Activated CD8-positive, alpha-beta T cell treated with anti-CD3 and anti-CD28 coated beads, Interleukin-2, amount 10 ng/mL, durations not matched to agents 7 days and 5 days (primary cell): Measurements from ENCODE around the gene MAD1L1. TPM values are rescaled to one million over a fixed set of nuclear protein-coding genes. Genes with fewer than 3 reads are reported as not detected.

Source experiments
- ATAC-seq: fragments of 150-1000 bp; cut with Tn5 transposase; one replicate; pipeline ENCODE4 v1.10.0; 2021; ENCODE audit warnings: moderate library complexity
- CTCF ChIA-PET: fragments of 350-600 bp; sonication (Branson Sonifier 250); formaldehyde crosslinking; loops from one replicate; lab custom pipeline; 2021; ENCODE audit warnings: antibody characterized with exemption; lab: Charles Lee
- POLR2A ChIA-PET: fragments of 350-600 bp; sonication (Branson Sonifier 250); formaldehyde crosslinking; loops from one replicate; lab custom pipeline; 2021; ENCODE audit warnings: antibody characterized with exemption; lab: Charles Lee
- DNase-seq: peaks from one replicate; pipeline ENCODE4 v3.0.0-alpha.2; 2020
- H3K27ac Mint-ChIP-seq: one replicate; pipeline ENCODE4 v1.8.0; 2021; ENCODE audit warnings: mild to moderate bottlenecking, mixed read lengths
- H3K27me3 Mint-ChIP-seq: one replicate; pipeline ENCODE4 v1.8.0; 2021; ENCODE audit warnings: low read depth, mixed read lengths
- H3K36me3 Mint-ChIP-seq: one replicate; pipeline ENCODE4 v1.8.0; 2021; ENCODE audit warnings: low read depth, mixed read lengths
- H3K4me1 Mint-ChIP-seq: one replicate; pipeline ENCODE4 v1.8.0; 2021; ENCODE audit warnings: low read depth, mixed read lengths
- H3K4me3 Mint-ChIP-seq: one replicate; pipeline ENCODE4 v1.8.0; 2021; ENCODE audit warnings: mild to moderate bottlenecking, mixed read lengths
- H3K9me3 Mint-ChIP-seq: one replicate; pipeline ENCODE4 v1.8.0; 2022; ENCODE audit warnings: mixed read lengths; ENCODE audit not compliant: insufficient read depth
- total RNA-seq, 2 experiments: library from RNA; stranded (reverse); gene quantifications; one replicate each; pipeline ENCODE4 v1.2.3, GENCODE V29; 2021

The MAD1L1 gene
- 10 to 100 TPM; 79.8 to 82.7 TPM for total RNA-seq

- H3K9me3 Mint-ChIP-seq: no peaks in the 10 kb centered on the region
- H3K27me3 Mint-ChIP-seq: no peaks in the 10 kb centered on the region
- ChIA-PET CTCF (interaction anchor here (1.9 kb wide), 1 partner anchor 115 kb away, joined by 11 read pairs; no protein-coding TSS in a partner anchor), POLR2A (interaction anchor here (2.9 kb wide), 1 partner anchor 9 kb away, joined by 15 read pairs; the partner anchor contains the start of genes MRM2 and NUDT1)
- peak within 1 kb of the TSS; percentile 89 for H3K4me3 Mint-ChIP-seq
- peak within 1 kb of the TSS; percentile 80 for H3K27ac Mint-ChIP-seq
- DNase-seq: peak; percentile 92
- H3K36me3 Mint-ChIP-seq: peaks cover 40% of the 10 kb centered on the region
- peaks cover 37% of the 10 kb centered on the region for H3K4me1 Mint-ChIP-seq
- ATAC-seq: peak; percentile 94
Observed at GRCh38 chr7:2232766-2233520, at the start of gene MAD1L1. Gene MAD1L1 (minus strand): TSS chr7:2232945. CDS start chr7:2230133, 2,812 bp downstream.

- H3K9me3 Mint-ChIP-seq: no peaks in the 10 kb centered on the region
- peak overlapping the region; percentile 31 for H3K27ac Mint-ChIP-seq
- POLR2A ChIA-PET: no interaction called here
- no peaks in the 10 kb centered on the region for H3K36me3 Mint-ChIP-seq
- CTCF ChIA-PET: no interaction called here
- ATAC-seq (no peak), DNase-seq (no peak)
- H3K4me3 Mint-ChIP-seq: no peak overlapping the region
- H3K4me1 Mint-ChIP-seq: peaks cover 6% of the 10 kb centered on the region
- H3K27me3 Mint-ChIP-seq: no peaks in the 10 kb centered on the region
Observed at GRCh38 chr7:2282185-2282751, 49.5 kb upstream of the MAD1L1 start.

- Mint-ChIP-seq H3K9me3 (no peaks in the 10 kb centered on the region), H3K4me1 (peaks cover 6% of the 10 kb centered on the region), H3K27ac (no peak overlapping the region), H3K36me3 (no peaks in the 10 kb centered on the region), H3K4me3 (no peak overlapping the region), H3K27me3 (no peaks in the 10 kb centered on the region)
- ChIA-PET CTCF (no interaction called here), POLR2A (no interaction called here)
- ATAC-seq: no peak
- no peak for DNase-seq
Observed at GRCh38 chr7:2281541-2281940, 48.8 kb upstream of the MAD1L1 start.

- Mint-ChIP-seq H3K9me3 (no peaks in the 10 kb centered on the region), H3K4me3 (no peak overlapping the region), H3K27me3 (no peaks in the 10 kb centered on the region), H3K36me3 (no peaks in the 10 kb centered on the region), H3K27ac (no peak overlapping the region), H3K4me1 (peaks cover 6% of the 10 kb centered on the region)
- DNase-seq (no peak), ATAC-seq (no peak)
- POLR2A ChIA-PET: no interaction called here
- CTCF ChIA-PET: interaction anchor here (1.1 kb wide), 1 partner anchor 67 kb away, joined by 3 read pairs; no protein-coding TSS in a partner anchor
Observed at GRCh38 chr7:2280424-2280823, 47.7 kb upstream of the MAD1L1 start.

- no peak overlapping the region for H3K4me3 Mint-ChIP-seq
- CTCF ChIA-PET: interaction anchor here (1.1 kb wide), 1 partner anchor 68 kb away, joined by 3 read pairs; no protein-coding TSS in a partner anchor
- ATAC-seq (no peak), DNase-seq (no peak)
- peak overlapping the region; percentile 23 for H3K27ac Mint-ChIP-seq
- no peaks in the 10 kb centered on the region for H3K9me3 Mint-ChIP-seq
- H3K27me3 Mint-ChIP-seq: no peaks in the 10 kb centered on the region
- POLR2A ChIA-PET: no interaction called here
- no peaks in the 10 kb centered on the region for H3K36me3 Mint-ChIP-seq
- H3K4me1 Mint-ChIP-seq: peaks cover 6% of the 10 kb centered on the region
Observed at GRCh38 chr7:2279896-2280295, 47.2 kb upstream of the MAD1L1 start.

GRCh38 chr7:2278026-2278425 is 45.3 kb upstream of the MAD1L1 start:
- Mint-ChIP-seq H3K4me3 (no peak overlapping the region), H3K36me3 (peaks cover 2% of the 10 kb centered on the region), H3K9me3 (no peaks in the 10 kb centered on the region), H3K27me3 (no peaks in the 10 kb centered on the region), H3K4me1 (peaks cover 6% of the 10 kb centered on the region), H3K27ac (peak overlapping the region; percentile 52)
- POLR2A ChIA-PET: no interaction called here
- ATAC-seq (no peak), DNase-seq (no peak)
- CTCF ChIA-PET: no interaction called here

- ATAC-seq: no peak
- Mint-ChIP-seq H3K4me1 (peaks cover 6% of the 10 kb centered on the region), H3K9me3 (no peaks in the 10 kb centered on the region), H3K4me3 (no peak overlapping the region), H3K36me3 (peaks cover 4% of the 10 kb centered on the region), H3K27ac (no peak overlapping the region), H3K27me3 (no peaks in the 10 kb centered on the region)
- CTCF ChIA-PET: no interaction called here
- POLR2A ChIA-PET: no interaction called here
- no peak for DNase-seq
Observed at GRCh38 chr7:2276107-2276506, 43.4 kb upstream of the MAD1L1 start.

GRCh38 chr7:2275101-2275500 is 42.4 kb upstream of the MAD1L1 start:
- peaks cover 4% of the 10 kb centered on the region for H3K36me3 Mint-ChIP-seq
- ChIA-PET CTCF (no interaction called here), POLR2A (no interaction called here)
- H3K27ac Mint-ChIP-seq: no peak overlapping the region
- no peak for ATAC-seq
- H3K9me3 Mint-ChIP-seq: no peaks in the 10 kb centered on the region
- H3K27me3 Mint-ChIP-seq: no peaks in the 10 kb centered on the region
- no peak for DNase-seq
- peaks cover 5% of the 10 kb centered on the region for H3K4me1 Mint-ChIP-seq
- H3K4me3 Mint-ChIP-seq: no peak overlapping the region

- DNase-seq (no peak), ATAC-seq (no peak)
- POLR2A ChIA-PET: no interaction called here
- no peak overlapping the region for H3K27ac Mint-ChIP-seq
- H3K4me1 Mint-ChIP-seq: peaks cover under 1% of the 10 kb centered on the region
- no peaks in the 10 kb centered on the region for H3K9me3 Mint-ChIP-seq
- peaks cover 4% of the 10 kb centered on the region for H3K36me3 Mint-ChIP-seq
- CTCF ChIA-PET: interaction anchor here (0.6 kb wide), 1 partner anchor 706 kb away, joined by 3 read pairs; no protein-coding TSS in a partner anchor
- no peaks in the 10 kb centered on the region for H3K27me3 Mint-ChIP-seq
- no peak overlapping the region for H3K4me3 Mint-ChIP-seq
Observed at GRCh38 chr7:2274666-2275065, 41.9 kb upstream of the MAD1L1 start.

- H3K36me3 Mint-ChIP-seq: peaks cover 4% of the 10 kb centered on the region
- ChIA-PET POLR2A (no interaction called here), CTCF (no interaction called here)
- H3K27me3 Mint-ChIP-seq: no peaks in the 10 kb centered on the region
- no peaks in the 10 kb centered on the region for H3K4me1 Mint-ChIP-seq
- DNase-seq: no peak
- no peak overlapping the region for H3K27ac Mint-ChIP-seq
- no peak for ATAC-seq
- H3K4me3 Mint-ChIP-seq: no peak overlapping the region
- H3K9me3 Mint-ChIP-seq: no peaks in the 10 kb centered on the region
Observed at GRCh38 chr7:2273866-2274265, 41.1 kb upstream of the MAD1L1 start.

GRCh38 chr7:2272031-2272430 is 39.3 kb upstream of the MAD1L1 start:
- H3K9me3 Mint-ChIP-seq: no peaks in the 10 kb centered on the region

GRCh38 chr7:2271273-2272026 is 38.7 kb upstream of the MAD1L1 start:
- no peaks in the 10 kb centered on the region for H3K4me1 Mint-ChIP-seq
- no peak for ATAC-seq
- H3K36me3 Mint-ChIP-seq: peaks cover 4% of the 10 kb centered on the region
- no peaks in the 10 kb centered on the region for H3K27me3 Mint-ChIP-seq
- H3K9me3 Mint-ChIP-seq: no peaks in the 10 kb centered on the region
- POLR2A ChIA-PET: no interaction called here
- CTCF ChIA-PET: no interaction called here
- no peak for DNase-seq
- no peak overlapping the region for H3K27ac Mint-ChIP-seq
- H3K4me3 Mint-ChIP-seq: no peak overlapping the region

More at GRCh38 chr7:2272031-2272430, 39.3 kb upstream of the MAD1L1 start:
- DNase-seq (no peak), ATAC-seq (no peak)
- Mint-ChIP-seq H3K27me3 (no peaks in the 10 kb centered on the region), H3K4me3 (no peak overlapping the region), H3K36me3 (peaks cover 4% of the 10 kb centered on the region), H3K27ac (no peak overlapping the region), H3K4me1 (no peaks in the 10 kb centered on the region)
- POLR2A ChIA-PET: no interaction called here
- CTCF ChIA-PET: no interaction called here
